HepG2 (cell line): ENCODE measurements around the gene CYBC1. TPM values are rescaled to one million over a fixed set of nuclear protein-coding genes. Genes with fewer than 3 reads are reported as not detected.
"Not testable (repeated sequence)": the region's sequence is repeated elsewhere in the genome, so short reads cannot be mapped to it uniquely, and the experiment has no call there.

ENCODE experiments used
- ATAC-seq: fragments of 200-7000 bp; cut with Tn5 transposase; 3 replicates; pipeline ENCODE4 v1.9.1; 2020; ENCODE audit warnings: mild to moderate bottlenecking, moderate library complexity
- BruUV-seq: library from RNA; stranded (reverse); fragments of 400-500 nt; replicated peaks from 2 replicates; lab custom pipeline; 2021; lab: Mats Ljungman, UMichigan
- CTCF ChIA-PET: fragments of 300-600 bp; formaldehyde crosslinking; extraction: SDS; loops from one replicate; lab custom pipeline; 2021; ENCODE audit warnings: low total read pairs, inconsistent platforms, low intra/inter-chr PET ratio; lab: Yijun Ruan, JAX
- POLR2A ChIA-PET: fragments of 350-600 bp; sonication (Branson Sonifier 250); formaldehyde crosslinking; loops from one replicate; lab custom pipeline; 2020; ENCODE audit warnings: antibody characterized with exemption, inconsistent platforms; lab: Yijun Ruan, JAX
- DNase-seq: peaks from one replicate; pipeline ENCODE4 v3.0.0-alpha.2; 2015; ENCODE audit warnings: low spot score
- FAIRE-seq: peaks from 3 replicates; lab custom pipeline; 2011; peaks lifted over from hg19 to GRCh38; lab: Jason Lieb, UNC
- H2AFZ ChIP-seq: one replicate; pipeline ENCODE4 v1.6.1; 2011; ENCODE audit warnings: low read length, inconsistent platforms
- H3K27ac ChIP-seq: fragments of 300-600 bp; 3 replicates; pipeline ENCODE4 v1.8.0; 2011; ENCODE audit warnings: mixed run types, mild to moderate bottlenecking, mixed read lengths, low read length, inconsistent platforms; ENCODE audit not compliant: insufficient read depth; ENCODE audit errors: extremely low read length
- H3K27me3 ChIP-seq, 2 experiments: fragments of 200-600 bp in 1 of 2; 2 replicates in 1 of 2; 3 replicates in 1 of 2; pipeline versions ENCODE4 v1.6.0 to v1.8.0; 2011; ENCODE audit warnings: low read length in 2 of 2, mild to moderate bottlenecking in 2 of 2, moderate library complexity in 2 of 2, inconsistent platforms in 1 of 2; ENCODE audit not compliant: insufficient read depth in 2 of 2, control insufficient read depth in 1 of 2
- H3K36me3 ChIP-seq, 2 experiments: fragments of 200-600 bp in 1 of 2; replicated peaks in 1 of 2; 2 replicates in 1 of 2; 3 replicates in 1 of 2; pipeline versions ENCODE4 v1.5.1 to v1.8.0; 2011; ENCODE audit warnings: low read length in 2 of 2, inconsistent platforms in 1 of 2; ENCODE audit not compliant: insufficient read depth in 2 of 2, control insufficient read depth in 1 of 2
- H3K4me1 ChIP-seq: 2 replicates; pipeline ENCODE4 v1.5.1; 2012; ENCODE audit warnings: low read length, inconsistent platforms; ENCODE audit not compliant: insufficient read depth
- H3K4me2 ChIP-seq: 2 replicates; pipeline ENCODE4 v1.6.0; 2011; ENCODE audit warnings: low read depth, low read length, inconsistent platforms
- H3K4me3 ChIP-seq, 3 experiments: fragments of 200-600 bp in 1 of 3; sonication (generic), shearing (Covaris generic) in 1 of 3; replicated peaks in 1 of 3; 2 replicates each; pipeline ENCODE4 v1.5.1; 2011 to 2016; ENCODE audit warnings: low read length in 3 of 3, inconsistent platforms in 2 of 3, low read depth in 2 of 3, mild to moderate bottlenecking in 2 of 3, control low read depth in 1 of 3, mixed read lengths in 1 of 3; ENCODE audit not compliant: insufficient read depth in 1 of 3
- H3K79me2 ChIP-seq: one replicate; pipeline ENCODE4 v1.6.1; 2011; ENCODE audit warnings: low read length, inconsistent platforms; ENCODE audit not compliant: insufficient read depth
- H3K9ac ChIP-seq: 2 replicates; pipeline ENCODE4 v1.6.0; 2011; ENCODE audit warnings: mild to moderate bottlenecking, low read depth, low read length, inconsistent platforms; ENCODE audit not compliant: insufficient read depth
- H3K9me3 ChIP-seq: 2 replicates; pipeline ENCODE4 v1.5.1; 2012; ENCODE audit warnings: mild to moderate bottlenecking, low read length
- H4K20me1 ChIP-seq: 2 replicates; pipeline ENCODE4 v1.6.0; 2011; ENCODE audit warnings: inconsistent platforms, mild to moderate bottlenecking, low read length, moderate library complexity; ENCODE audit not compliant: insufficient read depth
- BRF2 ChIP-seq: sonication (generic); formaldehyde crosslinking; IDR thresholded peaks from 2 replicates; pipeline ENCODE4 v1.8.1; 2022; ENCODE audit warnings: mild to moderate bottlenecking, missing genetic modification reagents
- PLSCR1 ChIP-seq: sonication (generic); formaldehyde crosslinking; IDR thresholded peaks from 2 replicates; pipeline ENCODE4 v1.5.0; 2020; ENCODE audit warnings: missing genetic modification reagents, mild to moderate bottlenecking, borderline replicate concordance
- ZNF12 ChIP-seq: sonication (generic); formaldehyde crosslinking; IDR thresholded peaks from 2 replicates; pipeline ENCODE4 v1.5.0; 2020; ENCODE audit warnings: missing genetic modification reagents
- ZNF280B ChIP-seq: sonication (generic); formaldehyde crosslinking; IDR thresholded peaks from 2 replicates; pipeline ENCODE4 v1.5.0; 2020; ENCODE audit warnings: missing genetic modification reagents, mild to moderate bottlenecking, borderline replicate concordance
- ZNF354B ChIP-seq: sonication (generic); formaldehyde crosslinking; IDR thresholded peaks from 2 replicates; pipeline ENCODE4 v1.8.0; 2022; ENCODE audit warnings: mild to moderate bottlenecking, missing genetic modification reagents
- ZNF563 ChIP-seq: sonication (generic); formaldehyde crosslinking; IDR thresholded peaks from 2 replicates; pipeline ENCODE4 v1.8.0; 2022; ENCODE audit warnings: mild to moderate bottlenecking, moderate library complexity, missing genetic modification reagents
- ZNF687 ChIP-seq: sonication (generic); formaldehyde crosslinking; IDR thresholded peaks from 2 replicates; pipeline ENCODE4 v1.5.1; 2020; ENCODE audit warnings: mild to moderate bottlenecking, missing genetic modification reagents, moderate library complexity
- WGBS: methylation state at CpG from one replicate; pipeline ENCODE4 v1.1.6; 2017; ENCODE audit warnings: low lambda C conversion rate; 5-methylcytosine and 5-hydroxymethylcytosine counted together
- in situ Hi-C: cut with HindIII; loops from 2 replicates; pipeline ENCODE4 v1.10.0; 2017; ENCODE audit warnings: low pct_unique_long_range_greater_than_20kb; ENCODE audit not compliant: extremely low pct_ligation_motif_present
- intact Hi-C: fragments of 100-400 bp; cut with micrococcal nuclease; formaldehyde crosslinking; loops from one replicate; pipeline ENCODE4 v1.10.0; 2022; ENCODE audit not compliant: unreplicated experiment
- polyA plus RNA-seq, 8 experiments: library from polyadenylated mRNA; depleted of rRNA in 3 of 8; stranded (reverse) in 7 of 8; unstranded in 1 of 8; fragments of >200 nt; fragmentation: Illumina TruSeq in 4 of 8; extraction: Trizol in 4 of 8; gene quantifications; 2 replicates each; pipeline versions ENCODE4 v1.2.1 to v1.2.3, GENCODE V29; 2011 to 2016; ENCODE audit warnings: low read depth in 4 of 8, missing spikeins in 1 of 8, mixed read lengths in 1 of 8; ENCODE audit not compliant: insufficient read depth in 1 of 8
- total RNA-seq, 5 experiments: library from RNA; depleted of rRNA; stranded (reverse); fragments of >200 nt; fragmentation: Illumina TruSeq; extraction: Trizol; gene quantifications; 2 replicates each; pipeline ENCODE4 v1.2.3, GENCODE V29; 2016; ENCODE audit warnings: low read depth in 1 of 5

The CYBC1 gene
- total and polyA plus RNA-seq, 2 of the 13 experiments (the other 11 are each of a cell fraction or from before 2014, with no cell fraction given) = 43.4 to 44.1 TPM

- no peak for TF ChIP-seq BRF2 (CRISPR knock-in tag)
- no peak for TF ChIP-seq ZNF354B (CRISPR knock-in tag)
- TF ChIP-seq ZNF563 (CRISPR knock-in tag) = no peak
- TF ChIP-seq PLSCR1 (CRISPR knock-in tag) = no peak
- no peak for TF ChIP-seq ZNF12 (CRISPR knock-in tag)
These were observed 6.7 kb upstream of the CYBC1 start (continued) for GRCh38 chr17:82457073-82457928.

GRCh38 chr17:82453706-82454105 lies 3.2 kb upstream of the CYBC1 start:
- POLR2A ChIA-PET, BruUV-seq, H3K27me3 ChIP-seq, H3K9me3 ChIP-seq, DNase-seq, H3K27ac ChIP-seq, H3K36me3 ChIP-seq, intact Hi-C loops, CTCF ChIA-PET, ATAC-seq, H3K9ac ChIP-seq, H3K4me2 ChIP-seq, FAIRE-seq, in situ Hi-C loops, H2AFZ ChIP-seq, H4K20me1 ChIP-seq, H3K4me3 ChIP-seq: not testable (repeated sequence)
- Histone ChIP-seq H3K79me2 (peaks cover 13% of the 10 kb centered on the region), H3K4me1 (peaks cover 56% of the 10 kb centered on the region)
- WGBS = 85% methylated on average over 16 of the region's 21 CpGs
- TF ChIP-seq ZNF687 = 0 out of 2 replicates have a peak, but pooled peaks have one; percentile 1
- TF ChIP-seq ZNF280B (CRISPR knock-in tag) = peak; percentile 31; the same call in 1 of the 2 replicates
